ENCODE measurements around the gene MUC5AC.

Gene MUC5AC

DNA sequence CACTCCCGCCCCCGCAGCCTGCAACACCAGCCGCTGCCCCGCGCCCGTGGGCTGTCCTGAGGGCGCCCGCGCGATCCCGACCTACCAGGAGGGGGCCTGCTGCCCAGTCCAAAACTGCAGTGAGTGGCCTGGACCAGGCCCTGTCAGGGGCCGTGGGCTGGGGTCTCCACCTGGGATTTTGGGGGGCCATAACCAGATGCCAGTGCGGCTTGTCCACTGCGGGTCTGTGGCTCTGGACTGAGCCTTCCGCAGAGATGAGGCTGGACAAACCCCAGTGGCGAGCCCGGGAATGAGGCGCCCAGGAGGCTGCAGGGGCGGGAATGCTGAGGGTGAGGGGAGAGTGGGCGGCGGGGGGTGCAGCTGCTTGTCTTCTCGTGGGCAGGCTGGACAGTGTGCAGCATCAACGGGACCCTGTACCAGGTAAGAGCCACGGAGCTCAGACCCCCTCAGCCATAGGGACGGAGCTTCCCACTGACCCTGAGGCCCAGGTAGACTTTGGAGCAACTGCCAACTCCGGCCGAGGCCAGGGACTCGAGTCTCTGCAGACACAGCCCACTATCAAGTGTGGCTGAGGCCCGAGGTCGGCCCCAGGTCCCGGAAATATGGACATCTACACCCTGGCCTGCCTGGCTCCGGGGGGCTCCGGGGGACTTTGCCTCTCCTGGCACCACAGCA lies 40.3 kb downstream of the MUC5AC start:
- no peak for DNase-seq

DNA sequence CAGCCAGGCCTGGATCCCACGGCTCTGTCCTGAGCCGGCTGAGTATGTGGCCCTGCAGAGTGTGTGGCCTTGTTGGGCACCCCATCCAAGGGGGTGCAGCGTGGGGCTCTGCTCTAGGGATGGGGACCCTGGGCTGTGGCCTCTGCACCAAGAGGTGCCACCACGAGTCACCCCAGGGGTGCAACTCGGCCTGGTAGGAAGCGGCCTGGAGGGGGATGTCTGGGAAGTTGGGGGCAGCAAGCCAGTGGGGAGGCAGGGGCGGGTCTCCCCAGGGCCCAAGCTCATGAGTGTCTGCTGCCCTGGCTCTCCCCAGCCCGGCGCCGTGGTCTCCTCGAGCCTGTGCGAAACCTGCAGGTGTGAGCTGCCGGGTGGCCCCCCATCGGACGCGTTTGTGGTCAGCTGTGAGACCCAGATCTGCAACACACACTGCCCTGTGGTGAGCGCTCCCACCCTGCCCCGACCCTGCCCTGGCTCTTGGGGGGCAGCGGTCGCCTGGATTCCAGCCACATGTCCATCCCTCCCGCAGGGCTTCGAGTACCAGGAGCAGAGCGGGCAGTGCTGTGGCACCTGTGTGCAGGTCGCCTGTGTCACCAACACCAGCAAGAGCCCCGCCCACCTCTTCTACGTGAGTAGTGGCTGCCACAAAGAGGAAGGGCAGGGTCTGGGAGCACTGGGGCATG lies 40.9 kb downstream of the MUC5AC start:
- DNase-seq = no peak

DNA sequence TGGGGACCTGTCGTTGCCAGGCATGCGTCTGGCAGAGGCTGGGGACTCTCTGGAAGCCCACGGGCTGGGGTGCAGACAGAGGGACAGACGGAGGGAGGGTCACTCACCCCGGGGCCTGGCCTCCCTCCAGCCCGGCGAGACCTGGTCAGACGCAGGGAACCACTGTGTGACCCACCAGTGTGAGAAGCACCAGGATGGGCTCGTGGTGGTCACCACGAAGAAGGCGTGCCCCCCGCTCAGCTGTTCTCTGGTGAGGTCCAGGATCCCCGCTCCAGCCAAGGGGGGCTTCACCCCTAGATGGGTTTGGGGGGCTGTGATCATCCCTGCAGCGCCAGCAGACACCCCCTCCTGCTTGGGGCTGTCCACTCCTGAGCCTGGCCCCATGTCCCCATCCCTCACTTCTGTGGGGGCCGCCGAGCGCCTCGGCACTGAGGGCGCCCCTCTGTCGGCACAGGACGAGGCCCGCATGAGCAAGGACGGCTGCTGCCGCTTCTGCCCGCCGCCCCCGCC lies 41.5 kb downstream of the MUC5AC start:
- DNase-seq = no peak

DNA sequence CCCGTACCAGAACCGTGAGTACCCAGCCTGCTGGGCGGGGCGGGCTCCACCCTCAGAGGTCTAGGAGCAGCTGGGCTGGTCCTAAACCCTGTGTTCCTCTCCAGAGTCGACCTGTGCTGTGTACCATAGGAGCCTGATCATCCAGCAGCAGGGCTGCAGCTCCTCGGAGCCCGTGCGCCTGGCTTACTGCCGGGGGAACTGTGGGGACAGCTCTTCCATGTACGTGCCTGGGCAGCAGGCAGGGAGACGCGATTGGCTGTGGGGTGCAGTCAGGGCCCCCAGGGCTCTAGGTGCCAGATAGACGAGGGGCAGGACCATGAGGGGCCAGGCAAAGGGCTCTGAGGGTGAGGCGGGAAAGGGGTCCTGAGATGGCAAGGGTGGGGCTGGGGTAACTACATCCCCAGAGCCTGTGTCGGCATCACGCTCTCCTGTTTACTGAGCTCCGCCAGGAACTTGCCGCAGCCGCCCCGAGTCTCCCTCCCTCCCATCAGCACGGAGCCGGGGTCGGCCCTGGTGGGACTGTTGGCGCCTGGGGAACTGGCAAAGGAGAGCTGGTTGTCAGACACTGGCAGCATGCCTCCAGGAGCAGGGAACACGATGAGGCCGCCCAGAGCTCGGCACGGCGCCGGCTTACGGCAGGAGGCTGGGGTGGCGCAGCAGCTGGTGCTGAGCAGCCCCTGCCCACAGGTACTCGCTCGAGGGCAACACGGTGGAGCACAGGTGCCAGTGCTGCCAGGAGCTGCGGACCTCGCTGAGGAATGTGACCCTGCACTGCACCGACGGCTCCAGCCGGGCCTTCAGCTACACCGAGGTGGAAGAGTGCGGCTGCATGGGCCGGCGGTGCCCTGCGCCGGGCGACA lies 42.2 kb downstream of the MUC5AC start:
- no peak for DNase-seq

DNA sequence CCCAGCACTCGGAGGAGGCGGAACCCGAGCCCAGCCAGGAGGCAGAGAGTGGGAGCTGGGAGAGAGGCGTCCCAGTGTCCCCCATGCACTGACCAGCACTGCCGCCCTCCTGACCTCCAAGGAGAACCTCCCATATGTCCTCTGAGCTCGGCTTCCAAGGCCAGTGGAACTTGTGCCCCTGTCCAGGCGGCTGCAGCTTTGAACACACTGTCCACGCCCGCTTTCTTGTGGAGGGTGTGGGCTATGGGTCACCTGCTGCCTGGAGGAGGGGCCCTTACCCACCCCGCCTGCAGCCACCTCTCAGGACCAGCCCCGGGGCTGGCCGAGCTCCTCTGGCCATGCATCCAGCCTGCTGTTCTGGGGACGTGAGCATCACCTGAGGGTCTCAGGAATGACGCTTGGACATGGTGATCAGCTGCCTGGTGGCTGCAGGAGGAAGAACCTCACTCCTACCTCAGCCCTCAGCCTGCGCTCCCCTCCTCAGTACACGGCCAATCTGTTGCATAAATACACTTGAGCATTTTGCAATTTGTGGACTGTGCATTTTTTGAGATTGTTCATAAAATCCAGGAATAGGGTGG lies 42.9 kb downstream of the MUC5AC start:
- DNase-seq = no peak

DNA sequence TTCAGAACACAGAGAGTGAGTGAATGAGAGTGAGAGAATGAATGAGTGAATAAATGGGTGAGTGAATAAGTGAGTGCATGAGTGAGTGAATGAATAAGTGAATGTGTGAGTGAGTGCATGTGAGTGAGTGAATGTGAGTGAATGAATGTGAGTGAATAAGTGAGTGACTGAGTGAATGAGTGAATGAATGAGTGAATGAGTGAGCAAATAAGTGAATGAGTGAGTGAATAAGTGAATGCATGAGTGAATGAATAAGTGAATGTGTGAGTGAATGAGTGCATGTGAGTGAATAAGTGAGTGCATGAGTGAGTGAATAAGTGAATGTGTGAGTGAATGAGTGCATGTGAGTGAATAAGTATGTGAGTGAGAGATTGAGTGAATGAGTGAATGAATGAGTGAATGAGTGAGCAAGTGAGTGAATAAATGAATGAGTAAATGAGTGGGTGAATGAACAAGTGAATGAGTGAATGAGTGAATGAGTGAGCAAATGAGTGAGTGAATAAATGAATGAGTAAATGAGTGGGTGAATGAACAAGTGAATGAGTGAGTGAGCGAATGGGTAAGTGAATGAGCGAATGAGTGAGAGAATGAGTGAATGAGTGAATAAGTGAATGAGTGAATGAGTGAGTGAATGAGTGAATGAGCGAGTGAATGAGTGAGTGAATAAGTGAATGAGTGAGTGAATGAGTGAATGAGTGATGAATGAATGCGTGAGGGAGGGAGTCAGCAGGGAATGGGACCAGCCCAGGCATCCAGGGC lies 43.8 kb downstream of the MUC5AC start:
- DNase-seq = no peak

DNA sequence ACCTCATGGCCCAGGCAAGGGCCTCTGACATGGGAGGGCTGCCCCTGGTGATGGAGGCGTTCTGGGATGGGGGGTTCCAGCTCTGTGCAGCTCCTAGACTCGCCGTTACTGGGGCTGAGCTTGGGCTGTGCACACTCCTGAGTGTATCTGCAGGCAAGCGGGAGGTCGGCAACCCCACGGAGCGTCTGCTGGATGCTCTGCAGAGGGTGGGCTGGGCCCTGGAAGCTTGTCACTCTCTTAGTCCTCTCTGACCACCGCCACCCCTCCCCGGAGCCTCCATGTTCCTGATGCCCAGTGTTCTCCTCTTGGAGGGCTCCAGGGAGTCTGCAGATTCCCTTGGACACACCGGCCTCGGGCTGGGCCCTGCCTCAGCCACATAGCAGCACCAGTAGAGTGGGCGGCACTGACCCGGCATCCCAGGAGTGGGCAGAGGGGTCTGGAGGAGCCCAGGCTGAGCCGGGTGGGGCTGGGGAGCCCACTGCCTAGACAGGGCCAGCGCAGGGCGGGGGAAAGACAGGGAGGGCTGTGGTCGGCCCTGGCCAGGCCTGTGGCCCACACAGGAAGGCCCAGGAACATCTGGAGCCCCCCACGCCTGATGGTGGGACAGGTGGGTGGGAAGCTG lies 44.5 kb downstream of the MUC5AC start:
- no peak for DNase-seq

DNA sequence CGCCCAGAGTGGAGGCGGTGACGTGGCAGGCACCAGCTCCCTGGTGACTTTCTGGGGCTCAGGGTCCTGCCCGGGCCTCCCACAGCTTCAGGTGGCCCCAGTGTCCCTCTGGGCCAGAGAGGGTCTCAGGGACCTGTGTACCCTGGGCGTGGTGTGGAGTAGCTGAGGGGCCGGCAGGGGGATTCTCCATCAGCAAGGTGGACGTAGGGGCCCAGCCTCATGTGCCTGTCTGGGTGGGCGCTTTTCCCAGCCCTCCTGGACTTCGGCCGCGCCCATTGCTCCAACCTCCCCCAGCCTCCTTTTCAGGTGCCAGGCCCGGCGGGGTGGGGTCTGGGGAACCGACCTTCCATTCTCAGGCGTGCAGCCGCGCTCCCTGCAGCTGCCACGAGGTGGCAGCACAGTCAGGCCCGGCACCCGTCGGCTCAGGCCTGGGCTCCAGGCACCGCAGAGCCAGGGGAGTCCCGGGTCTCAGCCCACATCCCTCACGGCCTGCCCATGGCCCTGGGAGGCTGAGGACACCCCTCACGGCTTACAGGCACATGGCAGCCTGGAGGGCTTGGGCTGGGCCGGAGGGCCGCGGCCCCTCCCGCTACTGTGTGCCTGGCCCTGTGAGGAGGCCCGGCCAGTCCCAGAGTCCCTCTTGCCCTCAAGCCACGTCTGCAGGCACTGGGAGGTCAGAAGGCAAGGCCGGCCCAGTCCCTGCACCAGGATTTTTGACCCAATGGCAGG lies 45.2 kb downstream of the MUC5AC start:
- DNase-seq = no peak

DNA sequence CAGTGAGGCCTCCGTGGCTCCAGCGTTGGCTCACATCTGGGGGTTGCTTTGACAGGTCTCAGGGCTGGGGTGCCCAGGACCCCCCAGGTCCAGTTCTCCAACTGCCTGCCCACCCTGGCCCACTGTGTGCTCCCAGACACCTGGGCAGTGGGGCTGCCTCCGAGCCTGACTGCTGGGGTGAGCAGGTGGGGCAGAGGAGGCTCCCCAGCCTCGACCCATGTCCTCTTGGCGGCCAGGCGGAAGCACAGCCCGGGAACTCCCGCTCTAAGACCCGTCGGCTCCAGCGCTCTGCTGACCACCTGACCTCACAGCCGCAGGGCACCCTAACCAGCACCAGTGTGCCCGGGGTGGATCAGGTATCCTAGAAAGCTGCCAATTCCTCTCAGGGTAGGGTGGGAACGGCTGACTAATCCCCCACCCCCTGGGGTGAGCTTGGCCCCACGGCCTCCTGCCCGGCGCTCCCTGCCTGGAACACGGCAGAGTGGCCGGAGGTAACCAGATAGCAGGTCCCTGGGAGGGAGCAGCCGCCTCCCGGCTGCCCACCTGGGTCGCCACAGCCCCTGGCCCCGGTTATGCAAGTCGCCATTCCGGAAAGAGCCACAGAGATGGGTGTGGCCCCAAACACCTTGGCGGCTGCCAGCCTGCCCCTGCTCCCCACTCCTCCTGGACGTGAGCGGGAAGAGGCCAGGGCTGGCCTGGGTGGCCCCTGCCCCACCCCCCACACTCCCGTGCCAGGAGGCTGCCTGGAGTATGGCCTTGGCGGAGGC lies 45.9 kb downstream of the MUC5AC start:
- no peak for DNase-seq

DNA sequence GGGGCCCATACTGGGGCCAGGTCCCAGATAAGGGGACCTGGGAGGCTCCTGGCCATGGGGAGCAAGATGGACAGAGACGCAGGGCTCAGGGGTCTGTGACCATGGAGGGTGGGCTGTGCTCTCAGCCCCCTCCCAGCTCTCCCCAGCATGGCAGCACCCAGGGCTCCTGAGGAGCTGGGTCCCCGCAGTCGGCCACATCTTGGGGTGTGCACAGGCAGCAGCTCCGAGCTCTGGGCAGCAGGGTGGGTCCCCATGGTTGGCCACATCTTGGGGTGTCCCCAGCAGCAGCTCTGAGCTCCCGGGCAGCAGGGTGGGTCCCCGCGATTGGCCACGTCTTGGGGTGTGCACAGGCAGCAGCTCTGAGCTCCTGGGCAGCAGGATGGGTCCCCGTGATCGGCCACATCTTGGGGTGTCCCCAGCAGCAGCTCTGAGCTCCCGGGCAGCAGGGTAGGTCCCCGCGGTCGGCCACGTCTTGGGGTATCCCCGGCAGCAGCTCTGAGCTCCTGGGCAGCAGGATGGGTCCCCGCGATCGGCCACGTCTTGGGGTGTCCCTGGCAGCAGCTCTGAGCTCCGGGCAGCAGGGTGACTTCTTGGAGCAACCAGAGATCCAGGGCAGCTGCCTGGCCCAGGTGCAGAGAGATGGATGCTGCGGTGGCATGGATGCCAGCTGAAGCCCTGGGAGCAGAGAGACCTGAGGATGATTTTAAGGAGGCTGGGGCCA lies 46.8 kb downstream of the MUC5AC start:
- no peak for DNase-seq

DNA sequence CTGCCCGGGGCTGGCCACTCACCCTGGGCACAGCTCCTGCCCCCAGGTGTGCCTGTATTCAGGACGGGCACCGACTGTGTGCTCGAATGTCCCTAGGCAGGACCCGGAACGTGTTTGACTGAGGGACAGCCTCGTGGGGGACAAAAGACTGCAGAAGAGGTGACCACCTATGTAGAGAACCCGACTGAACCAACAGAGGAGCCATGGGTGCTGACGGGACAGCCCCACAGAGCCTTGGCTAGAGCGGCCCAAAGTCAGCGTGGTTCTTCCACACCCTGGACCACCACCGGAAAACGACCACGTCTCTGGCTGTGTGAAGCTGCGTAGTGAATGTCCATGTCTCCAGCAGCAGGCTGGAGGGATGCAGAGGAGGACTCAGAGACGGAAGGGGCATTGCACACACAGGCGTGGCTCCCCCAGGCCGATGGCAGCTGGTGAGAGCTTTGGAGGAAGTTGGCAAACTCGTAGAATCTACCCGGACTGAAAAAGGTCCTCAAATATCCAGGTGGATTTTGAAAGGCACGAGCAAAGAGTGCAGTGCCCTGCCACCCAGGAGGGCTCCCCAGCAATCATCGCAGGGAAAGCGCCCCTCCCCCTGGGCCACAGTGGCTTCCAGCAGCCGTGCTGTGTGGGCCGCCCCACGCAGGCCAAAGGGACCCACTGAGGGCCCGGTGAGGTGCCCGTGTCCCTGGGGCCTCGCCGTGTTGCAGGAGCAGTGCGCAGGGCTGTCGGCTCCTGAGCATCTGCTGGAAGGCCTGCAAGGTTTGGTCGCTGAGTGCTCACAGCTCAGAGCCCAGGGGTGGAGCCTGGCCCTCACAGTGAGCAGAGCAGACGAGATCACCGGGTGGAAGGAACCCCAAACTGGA lies 47.6 kb downstream of the MUC5AC start:
- no peak for DNase-seq

DNA sequence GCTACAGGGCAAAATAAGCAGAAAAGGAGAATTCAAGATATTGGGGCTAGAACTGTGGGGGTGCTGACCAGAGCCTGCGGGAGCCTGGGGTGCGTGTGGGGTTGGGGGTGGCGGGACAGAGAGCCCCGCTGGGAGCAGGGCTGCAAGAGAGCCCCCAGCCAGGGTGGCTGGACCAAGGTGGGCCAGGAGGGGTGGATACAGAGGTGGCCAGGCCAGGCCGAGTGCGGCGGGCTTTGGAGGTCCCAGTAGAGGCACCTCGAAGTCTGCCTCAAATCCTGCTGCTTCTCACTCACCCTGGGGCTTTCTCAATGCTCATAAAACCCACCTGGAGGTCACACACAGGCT lies 48.2 kb downstream of the MUC5AC start:
- no peak for DNase-seq

DNA sequence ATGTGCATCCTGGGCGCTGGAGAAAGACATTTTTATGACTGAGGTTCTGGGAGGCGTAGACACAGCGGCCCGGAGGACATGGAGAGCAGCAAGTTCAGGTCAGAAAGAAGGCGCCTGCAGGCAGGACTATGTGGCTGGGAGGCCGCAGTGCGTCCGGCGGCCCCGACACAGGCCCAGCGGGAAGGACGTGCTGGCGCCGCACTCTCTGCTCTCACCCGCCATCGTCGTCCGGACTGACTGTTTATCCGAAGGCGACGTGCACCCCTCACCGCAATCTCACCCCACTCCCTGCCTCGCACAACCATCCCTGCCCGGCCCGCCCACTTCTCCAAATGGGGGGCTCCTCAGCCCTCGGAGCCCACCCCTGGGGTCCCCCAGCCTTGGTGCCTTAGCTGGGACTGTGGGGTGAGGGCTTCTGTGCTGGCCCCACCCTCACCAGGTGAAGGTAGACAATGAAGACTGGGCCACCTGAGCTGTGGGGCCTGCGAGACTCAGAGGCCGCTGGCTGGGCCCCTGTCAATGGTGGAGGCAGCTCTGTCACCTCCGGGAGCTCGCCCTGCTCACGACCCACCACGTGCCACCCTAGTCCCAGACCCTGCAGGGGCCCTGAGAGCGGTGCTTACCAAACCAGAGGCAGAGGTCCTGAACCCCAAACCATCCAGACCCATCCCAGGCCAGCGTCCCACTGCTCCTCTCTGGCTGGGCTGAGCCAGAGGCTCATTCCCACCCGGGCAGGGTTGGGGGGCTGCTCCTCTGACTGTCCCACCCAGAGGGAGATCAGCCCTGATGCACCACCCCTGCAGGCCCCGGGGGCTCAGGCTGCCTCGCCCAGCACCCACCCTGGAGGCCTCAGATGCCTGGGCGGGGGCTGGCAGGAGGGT lies 48.9 kb downstream of the MUC5AC start:
- DNase-seq = no peak

DNA sequence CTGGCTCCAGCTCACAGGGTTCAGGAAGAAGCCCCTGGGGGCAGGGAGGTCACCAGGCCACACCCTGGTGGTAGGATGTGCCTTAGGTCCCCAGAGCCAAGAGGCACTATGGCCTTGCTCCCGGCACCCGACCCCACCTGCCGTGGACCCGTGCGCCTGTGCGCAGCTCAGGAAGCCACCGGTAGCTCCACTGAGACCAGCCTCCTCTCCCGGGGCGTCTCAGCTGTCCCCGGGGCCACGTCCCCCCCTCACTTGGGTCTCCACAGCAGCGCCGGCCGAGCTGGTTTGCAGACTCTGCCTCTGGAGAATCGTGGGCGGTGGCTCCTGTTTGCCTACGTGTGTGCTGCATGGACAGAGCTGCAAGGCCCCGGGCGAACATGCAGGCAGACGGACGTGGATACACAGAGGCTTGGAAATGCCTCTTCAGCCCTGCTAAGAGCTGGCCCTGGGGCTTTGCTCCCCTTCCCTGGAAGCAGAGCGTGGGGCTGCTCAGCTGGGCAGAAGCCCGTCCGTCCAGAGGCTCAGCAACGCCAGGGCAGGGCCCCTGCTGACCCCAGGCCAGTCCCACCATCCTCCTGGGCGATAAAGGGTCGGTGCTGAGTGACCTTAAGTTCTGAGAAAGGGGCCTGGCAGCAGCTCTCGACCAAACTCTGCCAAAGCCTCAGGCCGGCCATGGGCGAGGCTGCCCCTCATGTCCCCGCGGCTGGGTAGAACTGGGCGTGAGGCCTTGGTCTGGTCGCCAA lies 49.8 kb downstream of the MUC5AC start:
- no peak for DNase-seq

DNA sequence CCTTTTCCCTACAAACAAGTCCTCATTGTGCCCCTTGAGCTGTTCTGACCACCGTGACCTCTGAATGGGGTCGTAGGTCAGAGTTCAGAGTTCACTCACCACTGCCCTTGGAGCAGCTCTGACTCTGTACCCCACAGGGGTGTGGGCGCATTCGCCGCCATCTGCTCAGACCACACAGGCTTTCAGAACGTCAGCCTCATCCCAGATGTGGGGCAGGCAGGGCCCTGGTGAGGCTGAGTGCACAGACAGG lies 50.3 kb downstream of the MUC5AC start:
- no peak for DNase-seq

DNA sequence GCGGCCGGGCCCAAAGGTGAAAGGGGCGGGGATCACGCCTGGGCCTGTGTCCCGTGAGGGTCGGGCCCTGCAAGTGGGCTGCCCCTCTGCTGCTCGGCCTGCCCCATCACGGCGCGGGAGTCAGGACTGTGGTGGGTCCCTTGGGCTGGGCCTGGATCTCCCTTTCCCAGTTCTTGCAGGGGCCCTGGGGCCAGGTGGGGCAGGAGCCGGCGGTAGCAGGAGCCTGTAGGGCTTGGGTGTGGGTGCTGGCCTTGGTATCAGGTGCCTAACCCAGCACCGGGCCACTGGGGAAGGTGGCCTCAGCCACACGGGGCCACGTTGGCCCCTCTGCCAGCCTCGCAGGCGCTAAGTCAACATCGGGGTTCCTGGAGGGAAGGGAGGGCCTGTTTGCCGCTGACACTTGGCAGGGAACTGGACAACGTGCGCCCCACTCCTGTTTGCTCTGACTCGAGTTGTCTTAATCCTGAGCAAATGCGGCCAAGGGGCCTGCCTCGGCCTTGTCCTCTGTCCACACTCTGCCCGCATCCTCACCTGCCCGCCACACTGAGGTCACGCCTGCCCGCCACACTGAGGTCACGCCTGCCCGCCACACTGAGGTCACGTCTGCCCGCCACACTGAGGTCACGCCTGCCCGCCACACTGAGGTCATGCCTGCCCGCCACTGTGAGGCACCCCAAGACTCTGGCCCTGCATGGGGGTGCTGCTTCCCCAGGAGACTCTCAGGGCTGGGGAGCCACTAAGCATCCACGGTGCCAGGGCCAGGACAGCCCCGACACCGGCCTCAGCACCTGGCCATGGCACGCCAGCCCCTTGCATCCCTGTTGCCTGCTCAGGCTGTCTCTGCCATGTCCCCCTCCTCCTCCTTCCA lies 50.9 kb downstream of the MUC5AC start:
- no peak for DNase-seq

Measured in T1000 (cell line).